Loucy (cell line): ENCODE data around the gene PIGW.

Experiments used
- H2AFZ ChIP-seq: fragments of 200-600 bp; sonication (generic); 2 replicates; pipeline ENCODE4 v1.6.0; 2016; ENCODE audit warnings: antibody characterized with exemption, mild to moderate bottlenecking, low read length, moderate library complexity
- H3F3A ChIP-seq: fragments of 200-600 bp; 2 replicates; pipeline ENCODE4 v1.6.0; 2016; ENCODE audit warnings: antibody characterized with exemption, low read depth, mild to moderate bottlenecking
- H3K27me3 ChIP-seq: fragments of 200-600 bp; sonication (generic); 2 replicates; pipeline ENCODE4 v1.6.1; 2014; ENCODE audit warnings: low read length, mild to moderate bottlenecking; ENCODE audit not compliant: insufficient read depth, poor library complexity, severe bottlenecking
- H3K36me3 ChIP-seq: fragments of 200-600 bp; sonication (generic); 2 replicates; pipeline ENCODE4 v1.6.1; 2016; ENCODE audit warnings: low read length; ENCODE audit not compliant: insufficient read depth
- H3K4me1 ChIP-seq: fragments of 200-600 bp; sonication (generic); 2 replicates; pipeline ENCODE4 v1.5.1; 2014; ENCODE audit warnings: low read length, mild to moderate bottlenecking; ENCODE audit not compliant: insufficient read depth, poor library complexity, severe bottlenecking
- H3K4me2 ChIP-seq: fragments of 200-600 bp; sonication (generic); 2 replicates; pipeline ENCODE4 v1.6.0; 2014; ENCODE audit warnings: antibody characterized with exemption, low read length, low read depth, mild to moderate bottlenecking; ENCODE audit not compliant: poor library complexity, severe bottlenecking
- H3K4me3 ChIP-seq: fragments of 200-600 bp; sonication (generic); 2 replicates; pipeline ENCODE4 v1.5.1; 2014; ENCODE audit warnings: low read length, mild to moderate bottlenecking, mixed read lengths; ENCODE audit not compliant: poor library complexity, severe bottlenecking
- H3K79me2 ChIP-seq: fragments of 200-600 bp; sonication (generic); 2 replicates; pipeline ENCODE4 v1.6.1; 2014; ENCODE audit warnings: low read length; ENCODE audit not compliant: insufficient read depth
- H3K9ac ChIP-seq: fragments of 200-600 bp; sonication (generic); 2 replicates; pipeline ENCODE4 v1.6.0; 2014; ENCODE audit warnings: mild to moderate bottlenecking, low read depth, low read length, moderate library complexity; ENCODE audit not compliant: poor library complexity, severe bottlenecking
- H3K9me2 ChIP-seq: fragments of 200-600 bp; sonication (generic); replicated peaks from 2 replicates; pipeline ENCODE4 v1.6.1; 2016; ENCODE audit warnings: low read depth, low read length, mixed read lengths
- H3K9me3 ChIP-seq: fragments of 200-600 bp; sonication (generic); 2 replicates; pipeline ENCODE4 v1.6.1; 2014; ENCODE audit warnings: mild to moderate bottlenecking, antibody characterized with exemption, low read length, low read depth; ENCODE audit not compliant: insufficient read depth
- H4K20me1 ChIP-seq: fragments of 200-600 bp; sonication (generic); 2 replicates; pipeline ENCODE4 v1.6.0; 2014; ENCODE audit warnings: antibody characterized with exemption, low read length, mild to moderate bottlenecking; ENCODE audit not compliant: insufficient read depth, poor library complexity, severe bottlenecking
- EZH2phosphoT487 ChIP-seq: fragments of 200-600 bp; IDR thresholded peaks from 2 replicates; pipeline ENCODE4 v1.6.1; 2018; ENCODE audit warnings: antibody characterized with exemption, mild to moderate bottlenecking, moderate library complexity, borderline replicate concordance
- TF ChIP-seq, protein P1 (sequence below): fragments of 200-600 bp; sonication (generic); conservative IDR thresholded peaks from 2 replicates; pipeline ENCODE4 v1.5.1; 2014; ENCODE audit warnings: mild to moderate bottlenecking, antibody characterized with exemption, low read length

PIGW gene

DNA sequence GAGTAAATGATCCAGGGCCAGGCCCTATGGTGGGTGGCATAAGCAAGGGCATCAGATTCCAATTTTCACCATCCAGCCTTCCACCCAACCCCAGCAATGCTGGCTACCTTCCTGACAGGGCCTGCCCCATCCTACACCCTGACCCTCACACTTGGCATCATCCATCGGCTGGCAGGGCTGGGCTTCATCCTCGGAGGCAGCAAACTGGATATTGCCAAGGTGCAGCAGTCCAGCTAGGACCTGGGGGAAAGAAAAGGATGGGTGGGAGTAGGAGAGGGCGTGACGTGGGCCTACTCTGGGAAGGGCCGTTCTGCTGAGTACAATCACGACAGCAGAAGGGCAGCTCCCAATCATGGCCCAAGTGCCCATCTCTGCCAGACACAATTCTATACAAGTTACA, 23.6 kb upstream of the PIGW start:
- Histone ChIP-seq H3K9ac (no peak overlapping the region), H3F3A (no peaks in the 10 kb centered on the region), H3K27me3 (no peaks in the 10 kb centered on the region), H3K4me2 (no peak overlapping the region), H3K4me3 (no peak overlapping the region), H3K9me3 (no peaks in the 10 kb centered on the region), H3K79me2 (no peaks in the 10 kb centered on the region), H4K20me1 (no peaks in the 10 kb centered on the region), H3K9me2 (no peaks in the 10 kb centered on the region), H3K36me3 (peaks cover 64% of the 10 kb centered on the region; the same call in 1 of the 2 replicates), H2AFZ (no peak overlapping the region), H3K4me1 (no peaks in the 10 kb centered on the region)
- TF ChIP-seq, protein P1, sequence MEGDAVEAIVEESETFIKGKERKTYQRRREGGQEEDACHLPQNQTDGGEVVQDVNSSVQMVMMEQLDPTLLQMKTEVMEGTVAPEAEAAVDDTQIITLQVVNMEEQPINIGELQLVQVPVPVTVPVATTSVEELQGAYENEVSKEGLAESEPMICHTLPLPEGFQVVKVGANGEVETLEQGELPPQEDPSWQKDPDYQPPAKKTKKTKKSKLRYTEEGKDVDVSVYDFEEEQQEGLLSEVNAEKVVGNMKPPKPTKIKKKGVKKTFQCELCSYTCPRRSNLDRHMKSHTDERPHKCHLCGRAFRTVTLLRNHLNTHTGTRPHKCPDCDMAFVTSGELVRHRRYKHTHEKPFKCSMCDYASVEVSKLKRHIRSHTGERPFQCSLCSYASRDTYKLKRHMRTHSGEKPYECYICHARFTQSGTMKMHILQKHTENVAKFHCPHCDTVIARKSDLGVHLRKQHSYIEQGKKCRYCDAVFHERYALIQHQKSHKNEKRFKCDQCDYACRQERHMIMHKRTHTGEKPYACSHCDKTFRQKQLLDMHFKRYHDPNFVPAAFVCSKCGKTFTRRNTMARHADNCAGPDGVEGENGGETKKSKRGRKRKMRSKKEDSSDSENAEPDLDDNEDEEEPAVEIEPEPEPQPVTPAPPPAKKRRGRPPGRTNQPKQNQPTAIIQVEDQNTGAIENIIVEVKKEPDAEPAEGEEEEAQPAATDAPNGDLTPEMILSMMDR: no peak
- no peak for TF ChIP-seq EZH2phosphoT487

DNA sequence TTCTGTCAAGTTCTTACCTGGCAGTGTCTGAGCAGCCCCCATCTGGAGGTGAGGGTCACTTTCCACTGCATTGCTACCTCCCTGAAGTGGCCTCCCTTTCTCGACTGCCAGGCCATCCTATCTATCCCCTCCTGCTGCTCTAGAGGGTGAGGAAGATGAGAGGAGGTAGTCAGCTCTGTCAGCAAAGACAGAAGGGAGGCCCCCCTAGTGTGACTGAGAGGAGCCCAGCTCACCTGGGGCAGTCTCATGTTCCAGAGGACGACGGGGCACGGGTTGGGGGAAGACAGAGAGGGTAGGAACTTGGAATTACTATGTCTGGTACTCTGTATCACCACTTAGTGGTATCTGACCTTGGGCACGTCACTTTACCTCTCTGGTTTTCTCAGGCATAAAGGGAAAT, 22.1 kb upstream of the PIGW start:
- Histone ChIP-seq H3K9me2 (no peaks in the 10 kb centered on the region), H3K9me3 (no peaks in the 10 kb centered on the region), H2AFZ (no peak overlapping the region), H3K4me1 (no peaks in the 10 kb centered on the region), H3K36me3 (peaks cover 60% of the 10 kb centered on the region; the same call in 1 of the 2 replicates), H3K4me2 (no peak overlapping the region), H3K9ac (no peak overlapping the region), H3K4me3 (no peak overlapping the region), H3F3A (no peaks in the 10 kb centered on the region), H3K27me3 (no peaks in the 10 kb centered on the region), H3K79me2 (no peaks in the 10 kb centered on the region), H4K20me1 (no peaks in the 10 kb centered on the region)
- TF ChIP-seq EZH2phosphoT487: no peak
- TF ChIP-seq, protein P1: no peak

DNA sequence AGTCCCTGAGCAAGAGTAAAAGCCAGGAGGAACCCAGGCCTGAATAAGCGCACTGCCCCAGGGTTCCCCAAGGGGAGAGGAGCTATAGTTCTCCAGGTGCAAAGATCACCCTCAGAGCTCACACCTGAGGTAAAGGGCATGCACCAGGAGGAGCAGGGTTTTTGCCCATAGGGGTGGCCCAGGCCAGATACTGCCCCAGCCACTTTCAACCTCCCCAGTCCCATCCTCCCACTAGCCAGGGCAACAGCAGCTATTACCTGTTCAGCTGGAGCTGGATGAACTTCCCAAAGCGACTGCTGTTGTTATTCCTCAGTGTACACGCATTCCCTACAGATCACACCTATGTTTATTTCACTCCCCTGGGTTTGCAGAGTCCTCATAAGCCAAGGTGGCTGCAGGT, 19.9 kb upstream of the PIGW start:
- no peaks in the 10 kb centered on the region for H3K9me3 ChIP-seq
- H4K20me1 ChIP-seq: no peaks in the 10 kb centered on the region
- no peak overlapping the region for H3K4me2 ChIP-seq
- H2AFZ ChIP-seq: no peak overlapping the region
- H3K4me3 ChIP-seq: no peak overlapping the region
- H3K79me2 ChIP-seq: no peaks in the 10 kb centered on the region
- H3K9me2 ChIP-seq: no peaks in the 10 kb centered on the region
- H3K4me1 ChIP-seq: no peaks in the 10 kb centered on the region
- no peak overlapping the region for H3K9ac ChIP-seq
- H3K27me3 ChIP-seq: no peaks in the 10 kb centered on the region
- H3F3A ChIP-seq: no peaks in the 10 kb centered on the region
- TF ChIP-seq, protein P1: no peak
- TF ChIP-seq EZH2phosphoT487: no peak
- H3K36me3 ChIP-seq: peaks cover 57% of the 10 kb centered on the region
